ENCODE results near the gene NRG3.

NRG3 gene

DNA sequence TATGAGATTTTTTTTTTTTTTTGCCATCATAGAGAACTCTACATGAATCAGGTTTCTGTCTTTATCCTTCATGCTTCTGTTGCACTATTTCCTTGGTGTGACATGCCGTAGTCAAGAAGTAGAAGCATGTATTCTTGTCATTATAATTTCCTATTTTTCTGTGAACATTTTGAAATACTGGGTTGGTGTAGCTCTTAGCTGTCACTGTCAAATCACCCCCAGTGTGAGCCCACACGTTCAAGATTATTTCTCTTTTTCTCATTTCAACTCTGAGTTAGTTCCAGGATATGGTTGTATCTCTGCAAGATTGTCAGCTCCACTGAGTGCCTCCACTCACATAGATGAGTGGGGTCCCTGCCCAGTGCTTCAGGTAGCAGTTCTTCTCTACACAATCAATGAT lies 209.5 kb downstream of the NRG3 start:
- in situ Hi-C loops (cut with HindIII; ENCODE audit: low sequenced_read_pairs), result no loop called here

DNA sequence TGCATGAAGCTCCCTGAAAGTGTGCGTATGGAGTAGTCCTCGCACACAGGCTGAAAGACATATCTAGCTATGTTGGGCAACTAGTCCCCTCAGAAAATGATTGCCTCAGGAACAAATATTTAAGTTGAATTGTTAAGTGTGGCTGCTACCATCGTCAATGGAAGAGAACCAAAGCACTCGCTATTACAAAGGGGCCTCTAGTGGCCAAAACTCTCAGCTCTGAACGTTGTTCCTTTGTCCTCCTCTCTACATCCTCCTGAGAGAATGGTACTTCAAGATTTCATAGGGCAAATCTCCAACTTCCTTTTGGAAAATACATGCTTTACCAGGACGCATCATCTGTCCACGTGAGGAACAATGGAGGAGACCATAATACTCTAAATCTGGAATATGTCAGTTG lies 209.9 kb downstream of the NRG3 start:
- in situ Hi-C loops (cut with HindIII; ENCODE audit: low sequenced_read_pairs), result no loop called here

DNA sequence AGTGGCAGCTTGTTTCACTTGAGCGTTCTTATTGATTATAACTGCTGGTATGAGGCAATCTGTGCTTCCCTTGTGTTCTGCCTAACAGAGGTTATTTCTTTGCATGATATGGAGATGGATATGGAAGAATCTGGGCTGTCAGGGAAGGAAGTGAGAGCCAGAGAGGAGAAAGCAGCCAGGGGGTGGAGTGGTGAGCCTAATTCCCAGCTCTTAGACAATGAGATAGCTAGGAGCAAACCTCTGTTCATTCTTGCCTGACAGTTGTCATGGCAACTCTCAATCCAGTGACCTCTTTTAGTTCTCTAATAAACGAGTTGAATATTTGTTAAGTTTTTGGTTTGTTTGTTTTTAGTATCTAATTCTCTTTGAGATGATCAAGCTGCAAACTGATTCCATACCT lies 214.3 kb downstream of the NRG3 start:
- in situ Hi-C loops (cut with HindIII; ENCODE audit: low sequenced_read_pairs), result no loop called here

DNA sequence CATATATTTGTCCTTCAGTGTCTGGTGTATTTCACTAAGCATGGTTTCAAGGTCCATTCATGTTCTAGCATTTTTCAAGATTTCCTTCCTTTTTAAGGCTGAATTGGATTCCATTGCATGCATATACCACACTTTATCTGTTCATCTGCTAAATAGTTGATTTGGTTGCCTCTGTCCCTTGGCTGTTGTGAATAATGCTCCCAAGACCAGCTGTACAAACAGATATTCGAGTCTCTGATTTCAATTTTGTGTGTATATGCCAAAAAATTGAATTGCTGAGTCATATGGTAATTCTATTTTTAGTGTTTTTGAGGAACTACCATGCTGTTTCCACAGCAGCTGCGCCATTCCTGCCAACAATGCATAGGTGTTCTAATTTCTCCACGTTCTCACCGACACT lies 216.4 kb downstream of the NRG3 start:
- in situ Hi-C loops (cut with HindIII; ENCODE audit: low sequenced_read_pairs), result no loop called here

DNA sequence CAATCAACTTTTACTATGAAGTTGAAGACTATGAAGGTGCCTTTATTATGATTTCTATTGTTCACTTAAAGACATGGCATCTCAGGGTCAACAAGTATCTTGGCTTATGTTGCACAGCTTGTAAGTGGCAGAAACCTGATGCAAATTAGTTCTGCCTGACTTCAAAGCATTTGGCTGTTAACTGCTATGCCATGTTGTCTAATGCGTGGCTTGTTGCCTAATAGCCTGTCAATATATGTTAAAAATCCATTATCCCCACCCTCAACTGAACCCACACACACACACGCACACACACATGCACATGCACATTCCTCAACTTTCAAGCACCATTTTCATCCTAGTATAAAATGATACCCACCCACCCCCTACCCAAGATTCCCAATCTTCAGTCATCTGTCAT lies 217.1 kb downstream of the NRG3 start:
- in situ Hi-C loops (cut with HindIII; ENCODE audit: low sequenced_read_pairs), result no loop called here

DNA sequence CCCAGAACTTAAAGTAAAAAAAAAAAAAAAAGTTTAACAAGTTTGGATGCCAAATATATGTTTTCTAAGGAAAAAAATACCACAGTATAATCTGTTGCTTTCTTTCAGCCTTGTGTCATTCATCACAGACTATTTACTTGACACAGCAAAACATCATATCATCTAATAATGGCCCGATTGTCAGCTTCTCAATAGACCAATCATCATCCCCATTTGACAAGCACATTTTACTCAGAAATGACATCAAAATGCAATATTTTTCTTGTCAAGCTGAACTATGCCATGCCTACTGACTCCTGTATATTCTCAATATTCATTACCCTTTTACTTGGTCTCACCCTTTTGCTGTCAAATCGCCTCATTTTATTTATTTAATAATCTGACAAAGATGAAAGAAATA lies 249.7 kb downstream of the NRG3 start:
- in situ Hi-C loops (cut with HindIII; ENCODE audit: low sequenced_read_pairs), result no loop called here

DNA sequence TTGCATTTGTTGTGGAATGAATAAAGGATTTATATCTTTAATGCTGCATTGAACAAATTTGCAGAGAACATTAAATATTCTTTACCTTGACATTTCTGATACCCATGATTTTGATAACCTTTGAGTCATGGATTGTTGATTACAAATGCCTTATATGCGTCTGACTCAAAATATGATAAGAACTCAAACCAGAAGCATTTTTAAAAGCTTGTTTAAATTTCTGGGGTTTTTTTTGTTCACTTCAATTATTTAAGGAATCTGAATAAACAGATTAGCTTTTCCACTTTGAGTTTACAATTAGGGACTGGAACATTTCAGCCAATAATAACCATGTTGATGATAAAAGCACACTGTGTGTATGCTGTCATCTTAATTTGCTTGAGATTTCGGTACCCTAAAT lies 253.5 kb downstream of the NRG3 start:
- in situ Hi-C loops (cut with HindIII; ENCODE audit: low sequenced_read_pairs), result no loop called here

DNA sequence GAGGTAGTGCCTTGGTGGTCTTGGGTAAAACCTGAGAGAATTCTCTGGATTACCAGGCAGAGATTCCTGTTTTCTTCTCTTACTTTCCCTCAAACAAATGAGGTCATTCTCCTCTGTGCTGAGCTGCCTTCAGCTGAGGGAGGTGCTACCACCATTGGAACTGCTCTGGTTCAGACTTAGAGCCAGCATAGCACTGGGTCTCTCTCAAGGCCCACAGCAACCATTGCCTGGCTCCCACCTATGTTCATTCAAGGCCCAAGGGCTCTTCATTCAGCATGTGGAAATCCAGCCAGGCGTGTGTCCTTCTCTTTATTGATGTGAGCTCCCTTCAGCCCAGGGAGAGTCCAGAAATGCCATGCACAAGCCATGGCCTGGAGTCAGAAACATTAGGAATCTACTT lies 261.1 kb downstream of the NRG3 start:
- in situ Hi-C loops (cut with HindIII; ENCODE audit: low sequenced_read_pairs), result no loop called here

DNA sequence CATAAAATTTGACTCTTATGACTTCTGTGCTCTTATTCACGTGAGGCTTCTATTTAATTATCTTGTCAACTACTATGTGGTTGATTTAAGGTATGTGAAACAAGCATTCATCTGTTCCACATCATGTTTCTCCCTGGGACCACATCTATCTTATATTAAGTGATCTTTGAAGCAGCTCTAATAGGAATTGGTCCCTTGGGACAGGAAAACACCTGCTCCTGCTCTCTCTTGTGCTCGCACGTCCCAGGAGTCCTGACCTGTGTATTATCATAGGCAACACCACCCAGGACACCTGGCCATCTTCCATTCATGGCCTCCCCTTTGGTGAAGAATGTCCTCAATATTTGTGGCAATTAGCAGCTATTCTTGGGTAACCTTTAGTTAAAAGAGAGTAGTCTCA lies 269.2 kb downstream of the NRG3 start:
- in situ Hi-C loops (cut with HindIII; ENCODE audit: low sequenced_read_pairs), result no loop called here

DNA sequence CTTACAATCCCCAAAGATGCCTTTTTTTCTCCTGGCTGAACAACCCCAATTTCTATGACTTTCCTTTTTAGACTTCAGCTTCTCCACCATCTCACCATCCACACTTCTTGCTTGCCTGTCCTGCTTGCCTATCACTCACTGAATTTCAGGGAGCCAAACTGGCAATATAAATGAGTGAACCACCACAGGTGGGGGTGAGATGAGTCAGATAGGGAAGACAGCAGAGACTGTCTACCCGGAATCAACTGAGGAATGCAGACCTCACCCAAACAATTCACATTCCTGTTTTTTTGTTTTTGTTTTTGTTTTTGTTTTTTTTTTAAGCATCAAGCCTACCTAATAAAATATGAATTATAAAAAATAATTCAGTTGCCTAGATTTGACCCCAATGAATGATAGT lies 273.8 kb downstream of the NRG3 start:
- in situ Hi-C loops (cut with HindIII; ENCODE audit: low sequenced_read_pairs), result no loop called here

DNA sequence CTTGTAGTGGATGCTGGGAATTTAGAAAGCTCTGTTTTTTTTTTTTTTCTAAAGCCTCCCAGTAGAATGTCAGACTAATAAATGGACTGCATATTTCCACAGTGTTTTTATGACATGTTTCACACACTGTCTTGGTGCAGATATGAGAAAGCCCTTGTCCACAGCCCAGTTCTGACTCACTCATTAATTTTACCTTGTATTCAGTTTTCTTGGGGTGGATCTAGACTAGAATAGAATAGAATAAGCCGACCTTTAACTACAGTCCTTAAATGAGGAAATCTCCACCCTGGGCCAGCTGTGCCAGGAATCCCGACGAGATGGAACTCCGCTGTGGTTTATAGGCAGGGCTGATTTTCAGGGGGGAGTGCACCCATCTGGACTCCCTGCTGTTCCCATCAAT lies 274.7 kb downstream of the NRG3 start:
- in situ Hi-C loops (cut with HindIII; ENCODE audit: low sequenced_read_pairs), result no loop called here

DNA sequence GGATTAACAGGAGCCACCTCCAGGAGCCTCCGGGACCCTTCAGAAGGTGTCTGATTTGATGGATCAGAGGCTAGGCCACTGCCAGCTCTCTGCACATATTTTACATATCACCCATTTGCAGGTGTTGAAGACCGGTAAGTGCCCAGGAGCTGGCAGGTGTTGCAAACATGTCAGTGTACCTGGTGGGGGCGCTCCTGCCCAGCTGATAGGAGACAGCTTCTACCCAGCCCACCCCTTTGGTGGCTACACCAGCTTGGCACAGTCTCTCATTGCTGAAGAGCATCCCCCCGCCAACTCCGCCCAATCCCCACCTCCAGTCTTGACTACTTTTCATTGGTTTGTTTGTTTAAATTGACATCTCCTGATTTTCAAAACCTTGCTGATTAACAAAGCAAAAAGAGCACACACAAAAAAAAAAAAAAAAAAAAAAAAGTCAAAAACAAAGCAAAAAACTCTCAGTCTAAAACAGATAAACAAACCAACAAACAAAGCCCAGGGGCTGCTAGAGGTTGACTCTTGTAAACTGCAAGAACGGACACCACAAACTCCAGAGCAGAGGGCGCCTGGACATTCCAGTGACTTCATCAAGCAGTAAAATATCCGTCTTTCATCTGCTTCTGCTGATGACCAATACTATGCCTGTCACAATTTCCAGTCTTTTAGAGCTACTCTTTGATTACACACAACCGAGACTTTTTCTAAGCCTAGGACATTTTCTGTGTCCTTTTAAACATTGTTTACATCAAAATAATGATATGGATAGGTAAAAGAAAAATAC lies 275.3 kb downstream of the NRG3 start:
- in situ Hi-C loops (cut with HindIII; ENCODE audit: low sequenced_read_pairs), result no loop called here

DNA sequence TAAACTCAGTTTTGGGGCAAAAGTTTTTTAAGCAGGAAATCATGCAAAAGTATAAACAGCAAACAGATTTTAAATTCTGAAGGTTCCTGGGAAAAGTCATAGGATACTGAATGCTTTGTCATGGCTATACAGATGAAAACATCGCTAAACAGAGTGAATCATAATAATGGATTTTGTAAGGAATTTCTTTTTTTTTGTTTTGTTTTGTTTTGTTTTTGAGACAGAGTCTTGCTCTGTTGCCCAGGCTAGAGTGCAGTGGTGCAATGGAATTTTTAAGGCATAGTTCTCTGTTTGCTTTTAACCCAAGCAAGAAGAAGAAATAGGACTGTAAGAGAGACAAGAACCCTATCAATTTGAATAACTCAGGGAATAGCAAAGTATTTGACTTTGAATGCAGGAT lies 285.3 kb downstream of the NRG3 start:
- in situ Hi-C loops (cut with HindIII; ENCODE audit: low sequenced_read_pairs), result no loop called here

DNA sequence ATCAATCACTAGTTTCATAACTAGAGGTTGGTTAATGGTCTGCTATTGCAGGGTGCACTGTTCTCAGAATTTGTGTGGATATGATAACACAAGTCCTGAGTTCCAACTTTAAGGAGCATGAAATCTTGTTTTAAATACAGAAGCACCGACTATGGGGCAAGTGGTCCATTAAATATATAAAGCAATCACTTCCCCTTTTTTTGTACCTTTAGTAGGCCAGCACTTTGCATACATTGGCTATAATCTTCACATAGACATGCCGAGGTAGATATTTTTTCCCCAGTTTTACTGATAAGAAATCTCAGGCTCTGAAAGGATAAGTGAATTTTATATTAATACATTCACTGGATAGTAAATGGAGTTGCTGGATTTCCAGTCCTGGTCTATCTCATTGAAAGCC lies 286.3 kb downstream of the NRG3 start:
- in situ Hi-C loops (cut with HindIII; ENCODE audit: low sequenced_read_pairs), result no loop called here

DNA sequence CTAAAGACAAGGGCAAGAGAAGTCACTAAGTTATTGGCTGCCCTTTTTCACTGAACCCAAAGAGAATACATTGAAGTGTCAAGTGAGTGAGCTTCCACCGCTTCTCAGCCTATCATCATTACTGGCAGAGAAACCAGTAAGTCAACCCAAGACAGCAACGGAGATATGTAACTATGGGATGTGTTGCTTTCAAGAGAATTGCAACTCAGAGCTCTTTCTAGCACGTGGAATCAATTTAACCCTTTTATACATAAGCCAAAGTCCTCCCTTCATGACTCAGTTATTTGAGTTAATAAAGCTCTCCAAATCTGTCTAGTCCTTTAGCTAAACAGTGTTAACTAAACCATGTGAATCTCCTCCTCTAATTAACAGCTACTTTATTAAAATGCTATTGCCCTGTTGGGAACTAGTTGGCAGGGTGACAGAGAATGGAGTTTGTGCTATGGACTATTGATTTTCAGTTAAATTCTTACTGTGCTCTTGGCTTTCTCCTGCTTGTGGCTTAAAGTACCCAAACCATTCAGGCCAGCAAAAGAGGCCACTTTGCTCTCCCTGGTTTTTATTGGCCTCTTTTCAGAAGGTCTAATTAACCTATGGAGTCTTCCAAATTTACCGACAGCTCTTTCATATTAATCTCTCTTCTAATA lies 287.7 kb downstream of the NRG3 start:
- in situ Hi-C loops (cut with HindIII; ENCODE audit: low sequenced_read_pairs), result no loop called here

DNA sequence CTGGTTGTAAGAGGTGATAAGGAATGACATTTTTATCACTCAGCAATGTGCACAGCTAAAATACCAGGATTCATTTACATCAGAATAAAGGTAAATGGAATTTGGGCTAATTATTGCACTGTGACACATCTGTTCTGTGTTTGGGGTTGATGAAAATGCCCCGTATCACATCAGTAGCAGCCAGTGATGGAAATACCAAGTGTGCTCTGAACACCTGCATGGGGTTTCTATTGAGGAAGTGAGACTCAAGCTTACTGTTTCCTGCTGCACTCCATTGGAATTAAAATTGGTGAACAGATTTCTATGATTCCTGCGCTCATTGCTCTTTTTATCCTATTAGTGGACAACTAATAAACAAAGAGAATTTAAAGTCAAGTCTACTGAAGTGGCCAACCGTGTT lies 296.9 kb downstream of the NRG3 start:
- in situ Hi-C loops (cut with HindIII; ENCODE audit: low sequenced_read_pairs), result no loop called here

DNA sequence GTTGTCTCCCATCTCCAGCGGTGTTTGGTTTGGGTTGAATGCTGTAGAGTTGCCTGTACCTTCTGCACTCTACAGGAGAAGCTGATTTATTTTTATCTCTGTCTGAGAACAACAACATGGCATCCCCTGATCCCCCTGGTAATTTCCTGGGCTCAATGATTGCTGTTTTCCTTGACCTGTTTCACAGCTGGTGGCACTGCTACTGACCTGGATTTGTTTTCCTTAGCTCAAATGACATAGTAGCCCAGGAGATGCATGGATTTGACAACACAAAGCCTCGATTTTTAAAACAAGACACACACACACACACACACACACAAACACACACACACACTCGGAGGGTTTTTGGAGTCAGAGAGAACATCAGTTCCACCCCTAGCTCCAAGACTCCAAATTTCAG lies 301.6 kb downstream of the NRG3 start:
- in situ Hi-C loops (cut with HindIII; ENCODE audit: low sequenced_read_pairs), result no loop called here

DNA sequence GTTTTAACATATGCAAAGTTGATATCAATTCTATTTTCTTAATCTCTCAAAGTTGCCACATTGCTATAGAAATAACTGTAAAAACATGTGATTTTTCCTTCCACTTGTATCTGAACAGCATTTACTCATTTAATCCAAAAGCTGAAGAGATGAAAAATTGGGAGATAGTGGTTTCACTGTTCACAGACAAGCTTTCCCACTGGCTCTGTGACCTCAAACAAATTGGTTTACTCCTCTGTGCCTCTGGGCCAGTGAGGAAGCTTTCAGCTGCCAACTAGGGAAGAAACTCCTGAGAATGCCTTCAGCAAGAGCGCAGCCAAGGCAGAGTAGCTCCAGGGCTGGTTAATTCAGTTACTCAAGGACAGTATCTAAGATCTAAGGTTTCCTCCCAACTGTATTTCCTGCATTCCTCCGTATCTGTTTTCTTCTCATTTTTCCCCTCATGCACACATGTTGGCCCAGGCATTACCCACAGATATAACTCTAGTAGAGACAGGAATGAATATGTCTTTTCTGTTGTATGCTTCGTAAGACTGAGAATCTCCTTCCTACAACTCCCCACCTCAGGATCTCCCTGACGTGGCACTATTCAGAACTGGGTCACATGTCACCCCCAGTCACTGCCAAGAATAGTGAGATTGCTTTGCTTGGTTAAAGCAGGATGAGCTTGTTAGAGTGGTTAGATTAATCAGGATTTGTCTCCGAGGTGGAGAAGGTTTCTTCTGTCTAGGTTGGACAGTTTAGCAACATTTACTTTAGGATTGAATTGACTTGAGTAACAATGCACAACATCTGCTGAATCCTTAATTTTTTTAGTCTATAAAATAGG lies 315.7 kb downstream of the NRG3 start:
- in situ Hi-C loops (cut with HindIII; ENCODE audit: low sequenced_read_pairs), result no loop called here

DNA sequence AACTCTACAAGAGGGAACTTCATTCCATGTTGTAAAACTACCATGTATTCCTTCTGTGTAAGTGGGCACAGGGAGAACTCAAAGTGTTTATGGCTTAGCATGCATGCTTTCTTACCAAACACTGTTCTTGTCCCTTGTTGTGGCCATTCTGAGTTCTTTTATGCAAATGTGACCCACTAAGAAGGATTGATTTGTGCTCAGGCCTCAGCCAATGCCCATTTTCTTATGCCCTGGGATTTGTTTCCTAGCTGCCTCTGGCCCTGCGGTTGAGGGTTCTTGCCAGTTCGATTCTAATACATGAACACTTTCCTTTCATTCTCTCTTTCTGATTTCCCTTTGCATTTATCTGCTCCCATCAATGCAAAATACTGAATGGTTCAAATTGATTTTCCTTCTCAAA lies 316.7 kb downstream of the NRG3 start:
- in situ Hi-C loops (cut with HindIII; ENCODE audit: low sequenced_read_pairs), result no loop called here

DNA sequence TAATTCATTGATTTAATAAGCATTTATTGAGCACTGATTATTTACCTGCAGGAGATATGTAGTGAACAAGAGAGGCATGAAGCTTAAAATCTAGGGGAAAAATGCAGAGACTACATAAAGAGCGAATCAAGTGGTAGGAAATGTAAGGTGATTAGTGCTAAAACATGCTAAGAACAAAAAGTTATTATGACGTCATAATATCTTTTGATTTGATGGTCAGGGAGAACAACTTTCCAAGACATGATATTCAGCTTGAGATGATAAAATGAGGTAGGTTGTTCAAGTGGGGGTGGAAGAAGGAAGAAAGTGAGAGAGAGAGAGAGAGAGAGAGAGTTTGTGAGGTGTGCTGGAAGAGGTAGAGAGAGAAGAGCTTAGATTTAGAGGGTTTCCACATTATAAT lies 317.7 kb downstream of the NRG3 start:
- in situ Hi-C loops (cut with HindIII; ENCODE audit: low sequenced_read_pairs), result no loop called here

DNA sequence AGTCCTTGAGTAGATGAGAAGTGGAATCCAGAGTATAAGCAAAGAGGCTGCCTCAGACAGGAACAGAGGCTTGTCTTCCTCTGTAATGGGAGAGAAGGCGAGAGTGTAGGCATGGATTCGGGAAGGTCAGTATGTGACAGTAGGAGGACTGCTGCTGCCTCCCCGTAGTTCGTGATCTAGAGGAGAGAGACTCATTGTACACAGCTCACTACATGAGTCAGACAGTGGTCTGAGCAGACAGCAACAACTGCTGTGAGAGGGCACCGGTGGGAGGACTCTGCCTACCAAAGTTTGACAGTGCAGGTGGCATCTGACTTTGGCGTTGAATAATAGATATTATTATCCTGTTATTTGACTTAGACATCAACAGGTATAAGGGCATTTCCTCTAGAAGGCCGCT lies 319.4 kb downstream of the NRG3 start:
- in situ Hi-C loops (cut with HindIII; ENCODE audit: low sequenced_read_pairs), result no loop called here

DNA sequence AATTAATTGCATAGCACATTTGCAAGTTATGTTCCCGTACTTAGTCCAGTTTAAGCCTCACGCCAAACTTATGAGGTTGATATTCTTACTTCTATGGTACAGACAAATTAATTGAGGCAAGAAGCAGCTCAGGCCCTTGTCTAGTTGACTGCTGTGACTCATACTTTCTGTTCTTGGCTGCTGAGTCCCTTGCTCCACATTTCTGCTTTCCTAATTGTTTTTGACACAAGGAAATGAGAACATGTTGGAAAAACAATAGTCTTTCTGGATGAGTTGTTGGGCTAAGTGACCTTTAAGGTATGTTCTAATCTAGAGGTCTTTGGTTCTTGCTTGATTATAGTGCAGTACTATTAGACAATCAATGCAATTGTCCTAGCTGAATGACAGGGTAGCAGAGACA lies 331.8 kb downstream of the NRG3 start:
- in situ Hi-C loops (cut with HindIII; ENCODE audit: low sequenced_read_pairs), result no loop called here
